ENCODE results near the gene NLGN1.

GRCh38 chr3:173770796-173771573, 373.4 kb downstream of the NLGN1 start:
- TF ChIP-seq CTCF (IDR thresholded peaks at IDR 0.05; ENCODE audit: poor library complexity, severe bottlenecking) = no peak
- TF ChIP-seq POLR2AphosphoS5 (IDR thresholded peaks at IDR 0.05) = no peak
- no peak for TF ChIP-seq EP300 (conservative IDR thresholded peaks at IDR 0.05; ENCODE audit: poor library complexity, severe bottlenecking)
- TF ChIP-seq REST (IDR thresholded peaks at IDR 0.05; ENCODE audit: borderline replicate concordance) = no peak
- no peak for TF ChIP-seq RAD21 (conservative IDR thresholded peaks at IDR 0.05)
- TF ChIP-seq EZH2 (IDR thresholded peaks at IDR 0.05; ENCODE audit: borderline replicate concordance, insufficient read depth, low read length, poor library complexity, severe bottlenecking) = no peak
- no peak for TF ChIP-seq TAF1 (IDR thresholded peaks at IDR 0.05; ENCODE audit: low read depth)
- TF ChIP-seq MXI1 (conservative IDR thresholded peaks at IDR 0.05; ENCODE audit: poor library complexity, severe bottlenecking) = no peak
- no peak for TF ChIP-seq SMC3 (conservative IDR thresholded peaks at IDR 0.05; ENCODE audit: poor library complexity)

Data from neural cell (in vitro differentiated cells).